Activated B cell treated with CpG ODN at 0.5 μM for 24 hours (primary cell): ENCODE results near the gene MDM4. TPM values are rescaled to one million over a fixed set of nuclear protein-coding genes. Genes with fewer than 3 reads are reported as not detected.

Source experiments
- ATAC-seq: fragments of 200-7000 bp; cut with Tn5 transposase; one replicate; pipeline ENCODE4 v1.10.0; 2021; ENCODE audit warnings: low read depth, mild to moderate bottlenecking, moderate library complexity
- CTCF ChIA-PET: fragments of 350-600 bp; sonication (Branson Sonifier 250); formaldehyde crosslinking; loops from one replicate; lab custom pipeline; 2021; ENCODE audit warnings: antibody characterized with exemption; lab: Charles Lee
- POLR2A ChIA-PET: fragments of 350-600 bp; sonication (Branson Sonifier 250); formaldehyde crosslinking; loops from one replicate; lab custom pipeline; 2021; ENCODE audit warnings: antibody characterized with exemption; lab: Charles Lee
- DNase-seq: peaks from one replicate; pipeline ENCODE4 v3.0.0; 2022
- H3K27ac Mint-ChIP-seq: one replicate; pipeline ENCODE4 v1.8.0; 2020; ENCODE audit warnings: mixed read lengths
- H3K27me3 Mint-ChIP-seq: one replicate; pipeline ENCODE4 v1.8.0; 2021; ENCODE audit warnings: mixed read lengths
- H3K36me3 Mint-ChIP-seq: one replicate; pipeline ENCODE4 v1.8.0; 2021; ENCODE audit warnings: low read depth, mixed read lengths
- H3K4me1 Mint-ChIP-seq: one replicate; pipeline ENCODE4 v1.8.0; 2021; ENCODE audit warnings: mixed read lengths
- H3K4me3 Mint-ChIP-seq: one replicate; pipeline ENCODE4 v1.8.0; 2020; ENCODE audit warnings: mild to moderate bottlenecking, mixed read lengths
- H3K9me3 Mint-ChIP-seq: one replicate; pipeline ENCODE4 v1.8.0; 2020; ENCODE audit warnings: mixed read lengths
- intact Hi-C: fragments of 100-400 bp; cut with micrococcal nuclease; formaldehyde crosslinking; loops from one replicate; pipeline ENCODE4 v1.15.1; 2024
- total RNA-seq: library from RNA; stranded (reverse); gene quantifications from 2 replicates; pipeline ENCODE4 v1.2.3, GENCODE V29; 2022
- TF ChIP-seq, protein P1 (sequence below): fragments of 200-600 bp; IDR thresholded peaks from one replicate; pipeline ENCODE4 v1.8.0; 2022; ENCODE audit warnings: antibody characterized with exemption, mild to moderate bottlenecking

The MDM4 gene
- total RNA-seq, 1 donor from 2014 or later, result 264 TPM

DNA sequence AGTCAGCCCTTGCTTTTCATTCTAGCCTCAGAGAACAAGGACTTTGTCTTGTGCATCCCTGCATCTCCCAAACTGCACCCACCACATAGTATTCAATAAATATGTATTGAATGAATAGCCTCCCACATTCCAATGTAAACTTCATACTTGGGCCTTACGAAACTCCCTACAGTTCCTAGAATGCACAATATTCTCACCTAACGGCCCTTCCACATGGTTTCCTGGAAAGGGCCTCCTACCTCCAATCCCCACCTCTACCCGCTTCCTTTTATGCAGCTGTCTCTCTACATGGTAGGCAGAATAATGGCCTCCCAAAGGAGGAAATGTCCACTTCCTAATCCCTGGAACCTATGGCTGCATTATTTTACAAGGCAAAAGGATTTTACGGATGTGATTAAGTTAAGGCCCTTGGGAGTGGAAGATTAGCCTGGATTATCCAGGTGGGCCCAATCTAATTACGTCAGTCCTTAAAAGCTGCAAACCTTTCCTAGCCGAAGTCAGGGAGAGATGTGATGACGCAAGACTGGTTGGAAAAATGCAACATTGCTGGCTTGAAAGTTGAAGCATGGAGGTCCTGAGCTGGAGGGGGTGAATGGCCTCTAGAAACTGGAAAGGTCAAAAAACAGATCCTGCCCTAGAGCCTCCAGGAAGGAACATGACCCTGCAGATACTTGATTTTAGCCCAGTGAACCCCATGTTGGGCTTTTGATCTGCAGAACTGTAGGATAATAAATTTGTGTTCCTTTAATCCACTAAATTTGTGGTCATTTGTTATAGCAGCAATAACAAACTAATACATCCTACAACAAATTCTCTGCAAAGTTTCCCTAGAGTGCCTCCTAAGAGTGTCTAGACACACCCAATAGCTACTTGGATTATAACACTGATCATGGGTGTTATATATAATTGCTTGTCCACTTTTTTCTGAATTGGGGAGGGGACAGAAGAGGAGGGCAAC, 16.4 kb upstream of the MDM4 start:
- Mint-ChIP-seq H3K36me3 (peaks cover 3% of the 10 kb centered on the region), H3K4me3 (no peak overlapping the region), H3K4me1 (peaks cover 71% of the 10 kb centered on the region), H3K9me3 (no peaks in the 10 kb centered on the region), H3K27me3 (no peaks in the 10 kb centered on the region), H3K27ac (peak overlapping the region; percentile 65)
- intact Hi-C loops, result loop anchor here (1.0 kb wide), 1 partner anchor 308 kb away; no protein-coding TSS in a partner anchor
- CTCF ChIA-PET, result interaction anchor here (1.1 to 19.8 kb wide), 4 partner anchors 22 to 307 kb away, joined by 3 to 1006 read pairs (median 6); no protein-coding TSS in a partner anchor
- ATAC-seq, result no peak
- TF ChIP-seq, protein P1, sequence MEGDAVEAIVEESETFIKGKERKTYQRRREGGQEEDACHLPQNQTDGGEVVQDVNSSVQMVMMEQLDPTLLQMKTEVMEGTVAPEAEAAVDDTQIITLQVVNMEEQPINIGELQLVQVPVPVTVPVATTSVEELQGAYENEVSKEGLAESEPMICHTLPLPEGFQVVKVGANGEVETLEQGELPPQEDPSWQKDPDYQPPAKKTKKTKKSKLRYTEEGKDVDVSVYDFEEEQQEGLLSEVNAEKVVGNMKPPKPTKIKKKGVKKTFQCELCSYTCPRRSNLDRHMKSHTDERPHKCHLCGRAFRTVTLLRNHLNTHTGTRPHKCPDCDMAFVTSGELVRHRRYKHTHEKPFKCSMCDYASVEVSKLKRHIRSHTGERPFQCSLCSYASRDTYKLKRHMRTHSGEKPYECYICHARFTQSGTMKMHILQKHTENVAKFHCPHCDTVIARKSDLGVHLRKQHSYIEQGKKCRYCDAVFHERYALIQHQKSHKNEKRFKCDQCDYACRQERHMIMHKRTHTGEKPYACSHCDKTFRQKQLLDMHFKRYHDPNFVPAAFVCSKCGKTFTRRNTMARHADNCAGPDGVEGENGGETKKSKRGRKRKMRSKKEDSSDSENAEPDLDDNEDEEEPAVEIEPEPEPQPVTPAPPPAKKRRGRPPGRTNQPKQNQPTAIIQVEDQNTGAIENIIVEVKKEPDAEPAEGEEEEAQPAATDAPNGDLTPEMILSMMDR, result no peak
- POLR2A ChIA-PET, result interaction anchor here (0.5 to 10.0 kb wide), 10 partner anchors 7 to 79 kb away, joined by 3 to 413 read pairs (median 6); partner anchors contain the start of gene MDM4
- DNase-seq, result no peak

DNA sequence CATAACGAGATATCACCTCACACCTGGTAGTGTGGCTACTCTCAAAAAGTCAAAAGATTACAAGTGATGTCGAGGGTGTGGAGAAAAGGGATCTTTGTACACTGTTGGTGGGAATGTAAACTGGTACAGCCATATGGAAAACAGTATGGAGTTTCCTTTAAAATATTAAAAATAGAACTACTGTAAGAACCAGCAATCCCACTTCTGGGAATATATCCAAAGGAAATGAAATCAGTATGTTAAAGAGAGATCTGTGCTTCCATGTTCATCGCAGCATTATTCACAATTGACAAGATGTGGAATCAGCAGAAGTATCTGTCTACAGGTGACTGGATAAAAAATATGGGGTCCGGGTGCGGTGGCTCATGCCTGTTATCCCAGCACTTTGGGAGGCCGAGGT, 14.0 kb upstream of the MDM4 start:
- ChIA-PET CTCF (interaction anchor here (0.9 to 19.8 kb wide), 13 partner anchors 9 to 338 kb away, joined by 3 to 1006 read pairs (median 6); partner anchors contain the start of gene PIK3C2B), POLR2A (interaction anchor here (0.6 to 3.9 kb wide), 10 partner anchors 8 to 104 kb away, joined by 3 to 72 read pairs (median 10); partner anchors contain the start of gene PIK3C2B)
- no peak for ATAC-seq
- intact Hi-C loops, result loop anchor here (2.0 kb wide), 2 partner anchors 139 to 339 kb away; no protein-coding TSS in a partner anchor
- Mint-ChIP-seq H3K27me3 (peaks cover 5% of the 10 kb centered on the region), H3K9me3 (no peaks in the 10 kb centered on the region), H3K4me1 (peaks cover 71% of the 10 kb centered on the region), H3K36me3 (peaks cover 10% of the 10 kb centered on the region), H3K4me3 (no peak overlapping the region), H3K27ac (no peak overlapping the region)
- no peak for DNase-seq
- TF ChIP-seq, protein P1, result no peak

DNA sequence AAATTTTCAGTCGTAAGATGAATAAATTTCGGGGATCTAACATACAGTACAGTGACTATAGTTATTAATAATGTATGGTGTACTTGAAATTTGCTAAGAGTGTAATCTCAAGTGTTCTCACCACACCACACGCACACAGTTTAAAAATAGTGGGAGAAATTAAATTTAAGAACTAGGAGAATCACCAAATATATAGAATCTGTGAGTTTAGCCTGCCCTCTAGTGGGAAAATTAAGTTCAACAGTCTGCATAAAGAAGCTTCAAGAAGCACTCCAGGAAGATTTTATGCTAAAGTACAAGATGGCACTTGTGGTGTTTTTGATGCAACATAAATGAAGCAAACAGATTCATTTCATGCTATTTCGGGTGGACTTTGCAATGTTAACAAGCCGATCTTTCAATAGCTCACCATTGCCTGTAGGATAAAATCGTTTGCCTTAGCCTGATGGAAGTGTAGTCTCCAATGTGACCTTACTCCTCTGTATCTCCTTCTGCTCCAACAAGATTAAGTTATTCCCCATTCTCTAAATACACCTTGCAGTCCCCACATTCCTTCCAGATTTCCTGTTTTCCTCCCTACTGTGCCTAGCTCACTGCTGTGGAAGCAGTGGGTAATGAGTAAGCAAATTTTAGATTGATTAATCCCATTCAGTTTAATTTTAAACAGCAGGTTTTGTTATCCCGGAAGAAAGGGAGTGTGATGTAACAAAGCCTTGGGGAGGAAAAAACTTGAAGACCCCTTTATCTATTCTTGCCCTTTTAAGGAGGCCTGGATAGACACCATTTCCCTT, 12.9 kb upstream of the MDM4 start:
- DNase-seq, result no peak
- Mint-ChIP-seq H3K4me1 (peaks cover 72% of the 10 kb centered on the region), H3K9me3 (no peaks in the 10 kb centered on the region), H3K4me3 (peak overlapping the region; percentile 47), H3K27me3 (peaks cover 5% of the 10 kb centered on the region), H3K27ac (peak overlapping the region; percentile 73), H3K36me3 (peaks cover 10% of the 10 kb centered on the region)
- ATAC-seq, result no peak
- CTCF ChIA-PET, result interaction anchor here (0.7 to 19.8 kb wide), 25 partner anchors 10 to 343 kb away, joined by 3 to 1006 read pairs (median 5); partner anchors contain the start of genes MDM4 and PIK3C2B
- intact Hi-C loops, result loop anchor here (1.0 to 2.0 kb wide), 5 partner anchors 22 to 341 kb away; no protein-coding TSS in a partner anchor
- TF ChIP-seq, protein P1, result no peak
- POLR2A ChIA-PET, result interaction anchor here (0.6 to 3.9 kb wide), 13 partner anchors 9 to 105 kb away, joined by 3 to 72 read pairs (median 8); partner anchors contain the start of genes MDM4 and PIK3C2B

DNA sequence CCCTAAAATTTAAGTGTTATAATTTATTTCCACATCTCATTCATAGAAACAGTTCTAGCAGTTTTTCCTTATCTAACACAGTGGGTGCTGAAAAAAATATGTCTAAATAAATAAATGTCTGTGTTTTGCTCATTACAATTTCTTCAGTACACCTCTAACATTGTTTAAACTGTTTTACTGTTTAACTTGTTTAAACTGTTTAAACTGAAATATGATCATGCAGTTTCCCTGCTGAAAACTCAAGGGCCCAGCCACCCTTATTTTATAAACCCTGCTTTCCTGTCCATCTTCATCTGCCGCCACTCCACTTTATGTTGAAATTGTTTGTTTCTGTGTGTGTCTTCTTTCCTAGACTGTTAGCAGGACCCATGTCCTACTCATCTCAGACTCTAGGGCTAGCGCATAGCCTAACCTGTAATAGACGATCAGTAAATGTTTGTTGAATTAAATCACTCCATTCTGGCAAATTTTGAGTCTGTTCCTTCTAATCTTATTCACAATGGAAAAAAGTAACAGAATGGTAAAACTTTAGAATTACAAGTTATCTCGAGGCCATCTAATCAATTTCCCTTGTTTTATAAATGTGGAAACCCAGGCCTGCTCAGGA, 12.2 kb upstream of the MDM4 start:
- Mint-ChIP-seq H3K27ac (no peak overlapping the region), H3K4me3 (no peak overlapping the region)
- intact Hi-C loops, result loop anchor here (1.0 to 2.0 kb wide), 5 partner anchors 23 to 341 kb away; no protein-coding TSS in a partner anchor

More for the DNA sequence above, 12.2 kb upstream of the MDM4 start:
- Mint-ChIP-seq H3K27me3 (peaks cover 5% of the 10 kb centered on the region), H3K36me3 (peaks cover 10% of the 10 kb centered on the region), H3K4me1 (peaks cover 72% of the 10 kb centered on the region), H3K9me3 (no peaks in the 10 kb centered on the region)
- DNase-seq, result no peak
- ATAC-seq, result no peak
- TF ChIP-seq, protein P1, result no peak
- POLR2A ChIA-PET, result interaction anchor here (1.1 to 4.4 kb wide), 4 partner anchors 10 to 62 kb away, joined by 3 to 54 read pairs (median 12); partner anchors contain the start of genes MDM4 and PIK3C2B
- CTCF ChIA-PET, result interaction anchor here (0.7 to 19.8 kb wide), 15 partner anchors 11 to 303 kb away, joined by 3 to 1006 read pairs (median 7); partner anchors contain the start of genes MDM4 and PIK3C2B
